HG02588 (cell line): Measurements from ENCODE around the gene CPNE4.
A peak's percentile ranks its signal among the peaks of the same experiment; 100 is the strongest.
"Not testable (repeated sequence)": the region's sequence is repeated elsewhere in the genome, so short reads cannot be mapped to it uniquely, and the experiment has no call there.

Source experiments
- ATAC-seq: cut with Tn5 transposase; IDR thresholded peaks from one replicate; pipeline ENCODE4 v1.9.1; 2021; ENCODE audit warnings: mild to moderate bottlenecking, moderate library complexity; ENCODE audit not compliant: unreplicated experiment

The CPNE4 gene

DNA sequence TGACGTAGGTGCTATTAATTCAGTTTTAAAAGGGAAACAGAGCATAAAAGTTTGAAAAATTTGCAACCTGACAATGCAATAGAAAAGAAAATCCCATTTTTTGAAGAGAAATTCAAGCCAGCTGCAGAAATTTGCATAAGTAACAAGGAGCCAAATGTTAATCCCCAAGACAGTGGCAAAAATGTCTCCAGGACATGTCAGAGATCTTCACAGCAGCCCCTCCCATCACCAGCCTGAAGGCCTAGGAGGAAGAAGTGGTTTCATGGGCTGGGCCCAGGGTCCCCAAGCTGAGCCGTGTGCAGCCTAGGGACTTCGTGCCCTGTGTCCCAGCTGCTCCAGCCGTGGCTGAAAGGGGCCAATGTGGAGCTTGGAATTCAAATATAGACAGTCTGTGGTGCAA is 148.9 kb downstream of the CPNE4 start:
- not testable (repeated sequence) for ATAC-seq

DNA sequence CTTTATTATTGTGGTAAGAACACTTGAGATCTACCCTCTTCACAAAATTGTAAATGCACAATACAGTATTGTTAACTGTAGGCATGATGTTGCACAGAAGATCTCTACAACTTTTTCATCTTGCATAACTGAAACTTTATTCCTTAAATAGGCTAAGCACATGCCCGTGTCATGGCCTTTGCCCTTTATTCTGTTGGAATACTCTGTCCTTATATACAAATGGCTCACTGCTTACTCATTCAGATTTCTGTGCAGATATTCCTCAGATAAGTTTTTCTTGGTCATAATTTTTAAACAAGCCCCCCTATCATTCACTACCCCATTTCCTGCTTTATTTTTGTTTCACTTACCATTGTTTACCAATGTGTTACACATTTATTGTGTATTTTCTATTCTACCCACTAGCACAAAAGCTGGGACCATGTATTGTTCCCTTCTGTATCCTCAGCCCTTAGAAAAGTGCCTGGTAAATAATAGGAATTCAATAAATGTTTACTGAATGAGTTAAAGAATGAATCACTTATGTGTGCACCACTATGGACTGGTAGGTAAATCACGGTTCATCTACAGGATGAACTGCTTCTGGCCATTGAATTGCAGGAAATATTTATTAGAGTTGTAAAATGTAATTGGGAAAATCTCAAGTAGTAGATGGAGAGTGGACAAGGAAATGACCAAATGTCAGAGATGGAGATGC is 151.0 kb downstream of the CPNE4 start:
- ATAC-seq: no peak

DNA sequence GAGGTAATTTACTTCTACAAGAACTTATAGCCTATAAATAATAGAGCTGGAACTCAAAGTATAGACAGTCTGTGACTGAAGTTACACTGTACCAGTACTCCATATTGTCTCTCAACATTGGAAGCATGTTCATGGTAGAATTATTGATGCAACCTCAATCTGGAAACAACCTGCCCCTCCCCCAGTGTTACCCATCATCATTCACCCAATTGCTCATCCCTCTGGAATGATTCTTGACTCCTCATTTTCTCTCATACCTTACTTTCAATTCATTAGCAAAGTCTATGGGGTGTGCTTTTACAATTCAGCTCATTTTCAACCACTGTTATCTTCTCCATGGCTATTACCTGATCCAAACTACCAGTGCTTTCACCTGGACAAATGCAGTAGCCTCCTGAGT is 151.7 kb downstream of the CPNE4 start:
- no peak for ATAC-seq

DNA sequence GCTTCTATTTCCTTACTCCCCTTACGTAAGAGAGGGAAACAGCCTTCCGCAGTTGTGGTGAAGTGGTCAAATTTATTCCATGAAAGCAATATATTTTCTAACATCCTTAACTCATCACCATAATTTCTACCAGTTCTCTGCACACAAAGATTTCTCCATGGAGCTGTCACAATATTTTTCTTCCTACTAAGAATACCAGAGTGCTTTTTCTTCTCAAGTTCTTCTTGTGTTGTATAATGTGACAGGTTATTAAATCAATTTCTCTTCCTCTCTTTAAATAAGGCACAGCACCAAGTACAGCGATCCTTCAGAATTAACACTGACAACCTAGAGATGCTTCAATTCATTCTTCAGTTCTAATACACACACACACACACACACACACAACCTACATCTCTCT is 153.0 kb downstream of the CPNE4 start:
- ATAC-seq: no peak

DNA sequence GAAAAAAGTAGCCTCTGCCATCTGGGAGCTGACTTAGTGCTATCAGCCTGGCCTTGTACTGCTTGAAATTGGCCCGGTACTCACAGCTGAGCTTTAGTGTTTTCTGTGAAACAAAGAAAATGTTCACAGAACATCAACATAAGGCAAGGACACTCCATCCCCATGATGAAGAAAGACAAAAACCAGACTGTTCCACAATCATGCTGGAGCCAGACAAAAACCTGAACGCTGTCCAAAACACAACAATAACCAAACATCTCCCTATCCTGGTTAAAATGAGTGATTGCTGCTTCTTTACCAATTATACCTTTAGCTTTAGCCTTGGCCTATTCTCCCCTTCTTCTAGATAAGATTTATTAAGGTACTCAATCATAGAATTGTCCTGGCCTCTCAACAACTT is 153.9 kb downstream of the CPNE4 start:
- no peak for ATAC-seq

DNA sequence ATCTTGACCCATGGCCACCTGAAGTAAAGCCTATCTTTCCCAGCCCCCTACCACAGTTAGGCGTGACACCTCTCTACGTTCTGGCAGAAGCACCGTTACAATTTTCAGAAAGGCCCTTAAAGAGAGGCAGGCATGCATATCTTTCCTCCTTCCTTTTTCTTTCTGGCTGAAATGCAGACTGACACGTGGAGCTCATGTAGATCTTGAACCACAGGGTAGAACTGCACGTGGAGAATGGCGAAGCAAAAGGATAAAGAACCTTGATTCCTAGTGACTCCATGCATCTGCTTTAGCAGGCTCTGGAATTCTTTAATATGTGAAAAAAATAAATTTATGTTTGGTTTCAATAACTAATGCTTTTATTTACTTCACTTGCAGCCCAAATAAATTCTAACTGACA is 166.6 kb downstream of the CPNE4 start:
- no peak for ATAC-seq

DNA sequence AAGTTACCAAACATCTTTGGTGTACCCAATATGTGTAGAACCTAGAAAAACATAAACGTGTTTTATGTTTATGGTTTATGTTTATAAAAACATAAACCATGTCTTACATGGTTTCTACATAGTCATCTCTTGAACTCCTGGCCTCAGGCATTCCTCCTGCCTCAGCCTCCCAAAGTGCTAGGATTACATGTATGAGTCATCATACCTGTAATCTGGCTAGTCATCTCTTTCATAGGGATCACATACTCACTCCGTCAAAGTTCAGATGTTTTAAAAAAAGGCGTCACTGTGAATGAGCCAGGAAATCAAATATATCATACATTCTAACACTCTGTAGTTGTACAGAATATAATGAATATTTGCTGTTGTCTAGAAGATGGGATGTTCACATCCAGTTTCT is 178.6 kb downstream of the CPNE4 start:
- ATAC-seq: no peak

DNA sequence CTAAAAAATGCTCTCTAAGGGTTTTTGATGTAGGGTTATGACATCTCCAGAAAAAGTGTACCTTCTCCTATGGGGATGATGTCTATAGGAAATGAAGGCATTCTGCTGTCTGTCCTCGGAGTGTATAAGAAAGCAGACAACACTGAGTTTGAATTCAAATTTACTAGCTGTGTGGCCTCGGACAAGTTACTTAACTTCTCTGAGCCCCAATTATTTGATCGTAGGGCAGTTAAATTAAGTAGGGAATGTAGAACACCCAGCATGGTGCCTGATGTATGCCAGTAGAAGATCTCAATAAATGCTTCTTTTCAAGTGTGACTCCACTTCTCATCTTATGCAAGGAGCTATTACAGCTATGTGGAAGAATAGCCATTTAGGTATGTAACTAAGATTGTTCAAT is 184.6 kb downstream of the CPNE4 start:
- ATAC-seq: no peak

DNA sequence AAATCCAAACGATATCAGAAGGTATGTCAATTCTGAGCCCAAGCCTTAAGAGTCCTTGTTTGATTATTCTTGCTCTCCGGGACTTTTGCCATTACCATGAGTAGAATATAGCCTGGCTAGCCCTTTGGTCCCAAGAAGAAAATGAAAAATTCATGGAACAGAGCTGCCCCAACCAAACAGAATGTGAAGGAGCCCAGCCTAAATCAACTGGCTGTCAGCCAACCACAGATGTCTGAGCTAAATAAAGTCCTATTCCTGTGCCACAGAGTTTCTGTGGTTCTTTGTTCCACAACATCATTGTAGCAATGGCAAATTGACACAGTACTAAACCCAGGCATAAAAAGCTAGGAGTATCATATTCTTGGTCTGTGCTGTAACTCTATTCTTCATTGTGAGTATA is 185.2 kb downstream of the CPNE4 start:
- no peak for ATAC-seq

DNA sequence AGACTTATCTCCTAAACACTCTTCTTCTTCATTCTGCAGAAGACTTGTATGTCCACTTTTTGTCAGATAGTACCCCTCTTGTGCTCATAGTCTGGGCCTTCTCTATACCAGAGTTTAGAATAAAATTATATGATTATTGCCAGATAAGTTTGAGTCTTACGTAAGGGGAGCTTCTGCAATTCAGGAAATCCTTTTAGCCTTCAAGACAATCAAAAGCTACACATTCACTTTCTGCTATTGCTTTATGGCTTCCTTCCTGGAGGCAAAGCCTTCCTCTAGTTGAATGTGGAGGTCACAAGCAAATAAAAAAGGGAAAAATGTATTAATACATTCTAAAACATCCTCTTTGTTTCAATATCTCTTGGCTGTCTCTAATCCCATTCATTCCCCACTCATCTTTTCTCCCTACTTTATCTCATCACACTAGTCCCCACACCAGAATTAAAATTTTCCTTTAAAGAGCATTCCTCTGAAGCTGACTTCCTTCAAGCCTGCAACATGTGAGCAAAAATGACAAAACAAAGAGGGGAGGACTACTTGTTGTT is 186.8 kb downstream of the CPNE4 start:
- no peak for ATAC-seq

DNA sequence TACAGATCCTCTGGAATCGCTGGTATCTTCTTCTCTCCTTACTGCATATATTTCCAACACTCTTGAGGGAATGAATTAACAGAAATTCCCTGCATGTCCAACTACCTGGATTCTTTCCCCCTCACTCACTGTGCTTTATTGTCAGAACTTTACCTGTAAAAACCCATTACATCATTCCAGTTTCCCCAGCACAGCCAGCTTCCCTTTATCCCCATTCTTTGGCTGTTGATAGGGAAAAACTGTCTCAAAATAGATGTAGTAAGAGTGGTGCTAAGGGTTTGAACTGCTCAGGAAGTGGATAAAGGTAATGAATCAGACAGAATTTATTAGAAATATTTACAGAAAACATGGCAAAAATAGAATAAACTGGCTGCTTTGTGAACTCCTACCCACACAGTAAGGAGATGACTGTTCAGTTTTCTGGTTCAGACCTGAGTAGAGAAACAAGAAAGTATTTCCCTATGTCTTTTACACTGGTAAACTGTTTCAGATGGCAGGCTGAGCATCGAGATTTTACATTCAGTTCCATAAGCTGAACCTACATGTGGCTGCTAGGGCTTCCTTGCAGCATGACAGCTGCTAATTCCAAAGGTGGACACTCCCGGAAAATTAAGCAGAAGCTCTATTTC is 188.4 kb downstream of the CPNE4 start:
- ATAC-seq: no peak

DNA sequence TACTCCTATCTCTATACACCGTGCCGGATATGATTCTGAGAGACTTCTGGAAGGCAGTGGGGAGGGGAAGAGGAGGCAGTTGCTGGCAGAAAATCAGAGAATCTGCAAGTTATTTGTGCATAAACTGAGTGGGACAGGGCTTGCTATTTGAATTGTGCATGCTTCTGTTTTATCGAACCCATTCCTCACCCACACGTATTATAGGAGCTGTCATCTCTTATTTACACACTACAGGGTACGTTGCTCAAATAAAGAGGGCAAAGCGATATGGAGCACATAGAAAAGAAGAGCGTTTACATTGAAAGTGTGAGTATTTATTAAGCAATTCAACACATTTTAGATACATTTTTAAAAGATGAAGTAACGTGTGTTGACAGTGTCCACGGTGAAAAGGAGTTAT is 191.6 kb downstream of the CPNE4 start:
- ATAC-seq: no peak

DNA sequence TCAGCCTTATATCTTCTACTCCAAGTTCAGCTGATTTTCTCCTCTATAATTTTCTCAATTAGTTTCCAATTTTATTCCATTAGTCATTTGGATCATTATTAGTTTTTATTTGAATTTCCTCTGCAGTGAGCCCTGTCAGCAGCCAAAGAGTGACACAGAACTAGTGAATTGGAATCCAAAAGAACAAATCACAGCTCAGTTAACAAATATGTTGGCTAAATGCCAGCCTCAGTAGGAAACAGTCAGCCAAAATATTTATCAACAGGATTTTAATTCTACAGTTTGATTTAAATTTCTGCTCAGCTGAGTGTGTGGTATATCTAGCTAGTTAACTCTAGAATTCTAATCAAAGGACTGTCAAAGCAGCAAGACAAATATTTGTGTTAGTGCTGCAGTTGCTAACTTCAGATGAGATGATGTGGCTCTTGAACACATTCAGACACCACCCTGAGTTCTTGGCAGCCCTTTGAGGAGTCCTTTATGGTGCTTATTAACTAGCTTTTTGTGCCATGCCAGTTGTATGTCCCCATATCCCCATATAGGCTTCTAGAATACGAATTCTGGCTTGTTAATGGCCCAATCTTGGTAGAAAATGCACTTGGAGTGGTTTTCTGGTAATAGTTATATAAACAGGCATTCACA is 194.5 kb downstream of the CPNE4 start:
- ATAC-seq: no peak

DNA sequence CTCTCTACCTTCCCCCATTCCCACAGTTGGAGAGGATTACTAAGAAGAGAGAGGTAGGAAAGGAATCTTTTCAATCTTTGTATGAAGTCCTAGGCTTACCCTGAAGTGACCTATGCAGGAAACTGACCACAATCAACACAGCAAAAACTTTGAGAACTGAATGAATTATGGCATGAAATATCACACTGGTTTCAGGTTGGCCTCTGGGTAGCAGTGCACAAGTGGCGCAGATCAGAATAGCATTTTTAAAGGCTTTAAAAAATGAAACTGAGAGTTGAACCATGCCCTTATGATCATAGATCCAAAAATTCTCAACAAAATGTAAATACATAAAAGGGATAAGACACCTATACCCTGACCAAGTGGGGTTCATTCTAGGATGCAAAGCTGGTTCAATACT is 198.9 kb downstream of the CPNE4 start:
- ATAC-seq: no peak

DNA sequence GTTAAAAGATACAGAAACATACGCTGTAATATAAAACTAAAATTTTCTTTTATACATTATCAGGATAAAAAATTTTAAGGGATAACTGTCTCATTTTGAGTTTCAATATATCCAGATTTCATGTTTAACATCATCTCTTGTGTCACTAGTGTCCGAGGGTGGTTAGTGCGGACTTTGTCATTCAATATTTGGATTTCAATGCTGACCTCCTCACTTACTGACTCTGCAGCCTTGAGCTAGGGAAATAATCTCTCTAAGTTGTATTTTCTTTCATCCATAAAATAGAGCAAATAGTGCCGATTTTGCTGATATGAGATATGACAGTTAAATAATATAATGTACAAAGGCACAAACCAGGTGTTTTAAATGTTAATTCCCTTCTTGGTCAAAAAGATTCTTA is 203.2 kb downstream of the CPNE4 start:
- ATAC-seq: no peak

DNA sequence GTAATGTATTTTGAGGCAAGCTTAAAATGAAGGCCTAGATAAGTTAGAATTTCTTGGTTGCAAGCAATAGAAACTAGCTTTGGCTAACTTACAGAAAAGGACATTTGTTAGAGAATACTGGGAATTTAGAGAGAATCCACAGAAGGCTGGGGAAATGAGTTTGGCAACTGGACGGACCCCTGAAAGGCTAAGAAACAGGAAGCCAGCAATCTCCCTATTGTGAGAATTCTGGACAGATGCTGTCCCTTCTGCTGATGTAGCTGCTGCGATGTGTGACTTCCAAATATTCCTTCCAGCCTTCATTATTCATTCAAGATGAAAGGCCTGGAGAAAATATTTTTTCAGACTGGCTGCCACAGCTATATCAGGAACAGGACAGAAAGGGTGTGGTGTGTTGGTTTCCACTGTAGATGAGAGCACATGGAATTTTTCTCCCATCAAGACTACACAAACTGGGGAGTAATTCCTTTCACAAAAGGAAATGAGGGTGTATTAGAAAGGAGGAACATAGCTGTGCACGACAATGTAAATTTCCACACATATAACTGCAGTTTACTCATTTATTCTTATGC is 213.5 kb downstream of the CPNE4 start:
- no peak for ATAC-seq

DNA sequence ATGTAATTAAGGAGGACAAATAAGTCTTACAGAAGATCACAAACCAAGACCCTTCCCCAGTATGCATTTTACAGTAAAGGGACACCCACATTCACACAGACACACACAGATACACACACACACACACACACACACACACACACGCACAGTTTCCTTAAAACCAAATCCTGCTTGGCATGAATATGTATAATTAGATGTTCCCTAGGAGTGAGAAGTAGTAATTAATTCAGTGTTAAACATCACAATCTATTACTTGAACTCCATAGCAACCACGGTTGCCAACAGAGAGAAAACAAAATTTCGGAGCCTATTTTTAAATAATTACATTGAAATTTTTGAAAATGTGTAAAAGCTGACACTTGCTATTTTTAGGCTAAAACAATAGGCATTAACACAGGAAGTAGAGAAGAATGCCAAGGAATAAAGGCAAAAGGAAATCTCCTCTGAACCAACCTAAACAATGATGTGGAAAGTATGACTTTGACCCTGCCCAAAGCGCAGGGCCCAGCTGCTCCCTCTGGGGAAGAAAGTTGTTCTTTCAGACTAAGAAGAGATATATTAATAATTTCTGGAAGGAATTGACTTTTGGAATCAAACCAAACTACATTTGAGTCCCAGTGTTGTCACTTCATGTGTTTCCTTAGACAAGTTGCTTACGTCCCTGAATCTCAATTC is 215.3 kb downstream of the CPNE4 start:
- ATAC-seq: no peak

DNA sequence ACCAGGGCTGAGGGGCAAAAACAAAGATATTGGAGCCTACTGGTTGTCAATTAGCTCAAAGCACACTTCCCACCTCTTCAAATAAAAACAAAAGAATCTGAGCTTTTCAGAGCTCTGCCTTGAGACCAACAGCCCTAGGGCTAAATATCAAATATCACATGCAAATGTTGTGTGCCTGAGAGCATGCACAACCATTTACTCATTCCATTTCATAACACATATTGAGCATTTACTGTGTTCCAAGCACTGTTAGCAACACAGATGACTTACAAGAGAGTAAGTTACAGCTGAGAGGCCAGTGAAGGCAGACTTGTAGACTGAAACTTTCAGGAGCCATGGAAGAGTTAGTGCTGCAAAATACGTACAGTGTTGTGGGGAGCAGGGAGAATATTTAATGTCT is 222.4 kb downstream of the CPNE4 start:
- no peak for ATAC-seq

DNA sequence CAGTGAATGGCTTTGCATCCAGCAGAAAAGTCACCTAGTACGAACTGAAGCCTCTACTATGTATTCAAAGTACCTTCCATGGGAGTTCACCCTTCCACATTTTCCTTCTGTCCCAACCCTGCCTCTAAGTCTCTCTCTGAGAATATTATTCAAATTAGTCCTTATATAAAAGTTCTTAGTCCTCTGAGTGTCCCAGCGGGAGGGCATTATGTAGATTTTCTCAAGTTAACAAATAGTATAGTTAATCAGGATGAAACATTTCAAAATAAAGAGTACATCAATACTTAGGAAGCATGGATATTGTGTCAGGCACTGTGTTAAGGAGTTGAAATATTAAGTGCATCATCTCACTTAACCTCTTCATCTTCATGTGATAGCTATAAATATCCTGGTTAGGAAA is 223.3 kb downstream of the CPNE4 start:
- ATAC-seq: no peak

DNA sequence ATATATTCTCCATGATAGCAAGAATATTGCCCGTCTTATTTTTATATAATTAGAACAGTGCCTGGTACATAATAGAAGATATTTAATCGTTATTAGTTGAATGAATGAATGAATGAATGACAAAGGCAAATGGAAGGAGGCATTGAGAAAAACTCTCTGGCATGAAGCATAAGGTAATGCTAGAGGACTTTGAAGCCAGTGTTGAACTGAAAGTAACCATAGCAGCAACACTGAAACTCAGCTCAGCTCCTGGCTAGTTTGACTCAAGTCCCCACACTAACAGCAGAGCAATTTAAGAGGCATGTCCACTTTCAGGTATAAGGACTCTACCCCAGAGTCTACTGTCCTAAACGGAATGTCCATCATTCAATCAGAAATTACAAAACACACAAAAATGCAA is 227.0 kb downstream of the CPNE4 start:
- peak; percentile 76 for ATAC-seq

DNA sequence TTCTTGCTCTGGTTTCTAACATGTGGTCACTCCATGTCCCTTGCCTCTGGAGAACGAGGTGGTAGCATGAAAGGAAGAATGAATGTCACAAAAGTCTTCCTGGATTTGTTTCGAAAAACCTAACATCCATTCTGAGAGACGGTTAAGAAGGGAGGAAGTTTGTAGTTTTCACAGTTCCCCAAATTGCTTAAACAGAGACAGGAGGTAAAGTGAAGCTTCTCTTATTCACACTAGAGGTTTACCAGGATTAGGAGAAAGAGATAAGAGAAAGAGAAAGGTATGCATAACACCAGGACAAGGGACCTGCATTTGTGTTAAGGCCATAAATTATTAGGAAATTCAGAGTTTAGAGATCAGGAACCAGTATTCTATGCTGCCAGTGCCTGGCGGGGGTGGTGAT is 228.1 kb downstream of the CPNE4 start:
- no peak for ATAC-seq
